ENCODE data around the gene IL1A.

Gene IL1A

DNA sequence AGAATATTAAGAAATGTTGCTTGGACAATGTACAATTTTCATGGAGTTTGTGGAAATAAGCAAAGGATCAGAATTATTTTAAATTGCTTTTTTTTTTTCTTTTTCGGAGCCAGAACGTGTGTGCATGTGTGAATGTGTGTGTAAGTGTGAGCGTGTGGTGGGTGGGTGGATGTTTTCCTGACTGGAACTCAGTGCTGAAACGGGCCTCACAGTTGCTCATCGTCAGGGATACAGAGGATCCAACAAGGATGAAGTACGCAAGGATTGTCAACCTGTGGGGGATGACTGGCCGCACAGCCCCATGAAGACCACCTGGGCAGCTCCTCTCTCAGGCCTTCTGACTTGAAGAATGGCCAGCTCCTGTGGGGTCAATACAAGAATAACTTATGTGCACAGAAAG lies 34.8 kb upstream of the IL1A start:
- H3K27ac ChIP-seq: no peak overlapping the region
- no peak overlapping the region for H3K4me3 ChIP-seq

DNA sequence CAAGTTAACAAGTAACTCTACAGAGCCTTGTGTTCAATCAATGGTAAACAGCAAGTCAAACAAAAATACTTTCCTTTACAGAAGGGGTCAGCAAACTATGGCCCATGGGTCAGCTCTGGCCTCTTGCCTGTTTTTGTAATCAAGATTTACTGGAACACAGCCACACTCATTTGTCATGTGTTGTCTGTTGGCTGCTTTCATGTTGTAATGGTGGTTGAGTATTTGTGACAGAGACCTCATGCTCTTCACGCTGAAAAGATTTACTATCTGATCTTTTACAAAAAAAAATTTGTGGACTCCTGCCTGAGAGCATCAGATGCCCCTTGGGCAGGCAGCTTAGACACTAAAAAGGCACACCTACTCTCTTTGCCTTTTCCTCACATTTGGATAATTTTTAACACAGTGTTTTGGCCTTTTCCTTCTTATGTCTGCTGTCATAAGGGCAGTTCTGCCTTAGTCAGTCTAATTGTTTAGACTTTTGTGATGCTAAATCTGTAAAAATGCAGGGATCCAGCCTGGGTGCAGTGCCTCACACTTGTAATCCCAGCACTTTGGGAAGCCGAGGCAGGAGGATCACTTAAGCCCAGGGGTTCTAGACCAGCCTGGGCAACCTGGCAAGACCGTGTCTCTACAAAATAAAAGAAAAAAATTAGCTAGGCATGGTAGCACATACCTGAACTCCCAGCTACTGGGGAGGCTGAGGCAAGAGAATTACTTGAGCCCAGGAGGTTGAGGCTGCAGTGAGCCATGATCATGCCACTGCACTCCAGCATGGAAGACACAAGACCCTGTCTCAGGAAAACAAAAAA lies 34.0 kb upstream of the IL1A start:
- no peak overlapping the region for H3K27ac ChIP-seq
- H3K4me3 ChIP-seq: no peak overlapping the region

DNA sequence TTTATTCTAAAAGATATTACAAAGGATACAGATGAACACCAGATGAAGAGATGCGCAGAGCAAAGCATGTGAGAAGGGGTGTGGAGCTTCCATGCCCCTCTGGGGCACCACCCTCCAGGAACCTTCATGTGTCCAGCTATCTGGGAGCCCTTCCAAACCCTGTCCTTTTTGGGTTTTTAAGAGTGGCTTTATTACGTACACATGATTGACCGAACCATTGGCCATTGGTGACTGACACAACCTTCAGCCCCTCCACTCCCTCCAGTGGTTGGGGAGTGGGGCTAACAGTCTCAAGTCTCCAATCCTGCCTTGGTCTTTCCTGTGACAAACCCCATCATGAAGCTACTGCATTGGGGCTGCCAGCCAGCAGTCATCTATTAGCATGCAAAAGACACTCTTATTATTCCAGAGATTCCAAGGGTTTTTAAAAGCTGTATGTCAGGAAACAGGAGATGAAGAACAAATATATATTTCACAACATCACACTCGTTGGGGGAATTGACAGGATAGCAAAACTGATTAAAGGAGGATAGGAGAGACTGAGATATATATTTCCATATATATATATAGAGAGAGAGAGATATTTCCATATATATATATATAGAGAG lies 32.9 kb upstream of the IL1A start:
- H3K27ac ChIP-seq: no peak overlapping the region
- H3K4me3 ChIP-seq: no peak overlapping the region

- H3K27ac ChIP-seq: peak overlapping the region in 1 of 21 experiments; percentile 30
- no peak overlapping the region for H3K4me3 ChIP-seq
Measured at GRCh38 chr2:112814278-112814677, 30.0 kb upstream of the IL1A start.

DNA sequence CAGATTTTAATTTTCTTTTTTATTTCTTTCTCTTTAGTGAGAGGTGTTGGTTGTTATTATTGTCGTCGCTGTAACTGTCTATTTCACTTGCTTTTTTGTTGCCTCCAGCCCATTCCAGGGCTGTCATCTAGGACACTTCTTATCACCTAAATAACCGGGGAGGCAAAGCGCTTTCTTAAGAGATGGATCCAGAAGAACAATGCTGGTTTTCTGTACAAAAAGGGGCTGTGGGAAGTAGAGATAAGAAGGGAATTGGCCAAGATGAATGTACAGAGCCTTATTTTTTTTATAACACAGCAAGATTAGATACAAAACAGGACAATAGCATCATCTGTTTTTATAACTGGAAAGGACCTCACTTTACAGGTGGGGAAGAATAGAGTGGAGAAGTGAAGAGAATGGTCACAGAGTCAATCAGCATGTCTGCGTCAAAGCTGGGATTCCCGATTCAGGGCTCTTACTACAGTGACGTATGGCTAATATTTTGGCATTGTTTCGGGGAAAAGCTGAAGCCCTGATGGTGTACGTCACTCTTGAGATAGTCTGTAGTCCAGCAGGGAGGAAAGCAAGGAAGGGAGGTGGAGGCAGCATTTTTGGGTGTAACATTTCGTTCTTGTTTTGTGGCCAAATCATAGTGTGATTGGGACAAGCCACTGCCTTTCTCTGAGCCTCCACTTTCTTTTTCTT lies 29.1 kb upstream of the IL1A start:
- peak overlapping the region in 1 of 21 experiments; percentile 30 for H3K27ac ChIP-seq
- H3K4me3 ChIP-seq: no peak overlapping the region

DNA sequence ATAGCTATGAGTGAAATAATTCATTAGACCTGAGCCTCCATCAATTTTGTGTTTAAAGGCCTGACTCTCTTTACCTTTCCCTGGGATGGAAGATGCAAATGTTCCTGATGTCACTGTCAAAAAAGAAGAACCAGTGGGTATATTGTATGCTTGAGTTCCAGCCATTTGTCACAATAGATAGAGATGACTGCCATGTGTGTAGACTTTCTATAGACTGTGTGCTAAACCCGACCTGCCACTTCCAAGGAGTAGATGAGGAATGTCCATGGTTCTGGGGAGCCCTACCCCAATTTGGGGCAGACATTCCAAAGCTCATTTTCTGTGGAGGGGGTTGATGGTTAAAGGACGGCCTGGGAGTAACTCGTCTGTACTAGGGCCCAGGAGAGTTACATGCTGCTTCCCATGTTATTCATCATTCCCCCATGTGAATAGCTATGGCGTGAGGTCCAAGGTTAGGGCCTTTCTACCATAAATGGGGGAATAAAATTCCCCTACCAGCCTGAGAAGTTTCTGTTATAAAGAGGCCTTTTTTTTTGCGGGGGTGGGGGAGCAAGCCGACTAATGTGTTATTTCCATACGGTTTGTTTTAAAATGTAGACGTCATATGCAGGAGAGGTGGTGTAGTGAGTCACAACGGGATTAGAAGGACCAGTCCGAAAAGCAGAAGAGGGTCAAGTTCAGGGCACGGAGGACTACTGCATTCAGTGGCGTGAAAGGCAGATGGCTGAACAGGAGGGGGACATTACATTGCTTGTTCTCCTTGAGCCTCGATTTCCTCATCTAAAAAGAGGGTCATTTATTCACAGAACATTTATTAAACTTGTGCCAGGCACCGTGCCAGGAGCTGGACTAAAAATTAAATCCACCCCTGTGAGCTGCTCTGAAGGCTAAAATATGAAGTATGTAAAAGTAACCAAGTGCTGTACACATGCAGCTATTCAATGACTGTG lies 28.3 kb upstream of the IL1A start:
- Histone ChIP-seq H3K4me3 (no peak overlapping the region), H3K27ac (peak overlapping the region in 3 of 21 experiments; percentile 27 to 59 (median 28))

- H3K4me3 ChIP-seq: no peak overlapping the region
- peak overlapping the region in 7 of 21 experiments; percentile 28 to 64 (median 47) for H3K27ac ChIP-seq
Measured at GRCh38 chr2:112811841-112812306, 27.6 kb upstream of the IL1A start.

DNA sequence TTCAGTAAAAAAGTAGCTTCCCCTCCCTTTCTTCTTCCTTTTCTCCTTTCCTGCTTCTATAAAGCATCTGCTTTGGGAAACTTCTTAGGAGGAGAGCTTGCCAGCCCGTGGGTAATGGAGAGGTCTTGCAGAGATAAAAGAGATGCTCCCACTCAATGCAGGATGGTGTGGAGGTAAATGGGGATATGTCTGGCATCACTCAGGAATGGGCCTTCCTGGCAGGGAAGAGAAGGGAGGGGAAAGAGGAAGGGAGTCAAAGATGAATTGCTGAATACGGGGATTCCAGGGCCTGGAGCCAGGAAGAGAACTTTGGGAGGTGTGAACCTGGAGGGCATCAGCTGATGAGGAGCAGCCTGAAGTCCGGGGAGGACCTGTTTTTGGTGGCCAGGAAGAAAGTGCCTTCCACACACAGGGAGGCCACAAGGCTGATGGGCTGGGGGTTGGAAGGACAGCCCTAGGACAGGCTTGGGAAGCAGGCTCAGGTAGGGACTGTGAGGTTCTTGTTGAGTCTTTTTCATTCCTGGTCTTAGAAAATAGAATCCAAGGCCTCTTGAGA lies 27.1 kb upstream of the IL1A start:
- peak overlapping the region in 7 of 21 experiments; percentile 28 to 64 (median 47) for H3K27ac ChIP-seq
- H3K4me3 ChIP-seq: no peak overlapping the region

- H3K27ac ChIP-seq: no peak overlapping the region
- H3K4me3 ChIP-seq: no peak overlapping the region
Measured at GRCh38 chr2:112809112-112809511, 24.8 kb upstream of the IL1A start.

DNA sequence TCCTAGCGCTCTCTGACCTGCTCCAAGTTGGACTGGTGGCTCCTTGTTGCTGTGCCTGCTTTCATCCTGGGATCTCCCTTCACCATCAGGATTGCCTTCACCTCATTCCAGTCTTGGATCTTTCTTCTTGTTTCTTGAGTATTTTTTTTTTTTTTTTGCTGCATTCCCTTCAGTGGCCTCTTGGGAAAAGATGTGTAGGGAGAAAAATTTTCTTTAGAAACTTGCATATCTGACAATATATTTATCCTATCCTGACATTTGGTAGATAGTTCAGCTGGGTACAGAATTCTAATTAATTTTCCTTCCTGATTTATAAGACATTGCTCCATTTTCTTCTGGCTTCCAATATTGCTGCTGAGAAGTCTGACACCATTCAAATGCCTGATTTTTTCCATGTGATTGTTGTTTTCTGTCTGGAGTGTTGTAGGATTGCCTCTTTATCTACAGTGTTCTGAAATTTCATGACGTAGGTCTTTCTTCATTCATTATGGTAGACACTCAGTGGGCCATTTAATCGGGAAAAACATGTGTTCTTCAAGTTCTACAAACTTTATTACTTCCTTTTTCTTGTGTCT lies 23.0 kb upstream of the IL1A start:
- no peak overlapping the region for H3K4me3 ChIP-seq
- no peak overlapping the region for H3K27ac ChIP-seq

- no peak overlapping the region for H3K4me3 ChIP-seq
- H3K27ac ChIP-seq: peak overlapping the region in 1 of 21 experiments; percentile 32
Measured at GRCh38 chr2:112805542-112805941, 21.2 kb upstream of the IL1A start.

DNA sequence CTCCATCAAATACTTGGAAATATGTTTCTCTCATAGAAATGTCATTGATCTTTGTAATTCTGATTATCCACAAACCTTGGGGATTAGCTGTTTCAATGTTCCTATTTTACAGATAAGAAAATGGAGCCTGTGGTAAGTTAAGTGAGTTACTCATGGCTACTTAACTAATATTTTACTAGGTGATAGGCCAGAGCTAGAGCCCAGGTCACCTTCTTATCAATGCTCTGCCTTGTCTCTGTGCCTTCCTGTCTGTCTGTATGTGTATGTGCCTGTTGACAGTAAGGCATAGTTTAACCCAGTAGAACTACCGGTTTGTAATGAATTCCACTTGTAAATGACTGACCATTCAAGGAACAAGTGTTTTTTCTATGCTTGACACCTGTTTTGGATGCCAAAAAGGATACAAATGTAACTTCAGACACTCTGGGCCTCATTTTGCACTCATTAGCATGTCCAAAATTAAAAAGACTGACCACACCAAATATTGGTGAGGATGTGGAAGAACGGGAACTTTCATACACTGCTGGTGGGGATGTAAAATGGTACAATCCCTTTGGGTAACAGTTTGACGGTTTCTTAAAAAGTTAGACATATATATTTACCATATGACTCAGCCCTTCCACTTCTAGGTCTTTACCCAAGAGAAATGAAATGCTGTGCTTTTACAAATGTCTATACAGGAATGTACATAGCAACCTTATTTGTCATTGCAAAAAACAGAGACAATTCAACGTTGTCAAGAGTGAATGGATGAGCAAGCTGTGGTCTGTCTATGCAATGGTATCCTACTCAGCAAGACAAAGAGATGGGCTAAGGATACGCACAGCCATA lies 19.6 kb upstream of the IL1A start:
- H3K4me3 ChIP-seq: no peak overlapping the region
- H3K27ac ChIP-seq: no peak overlapping the region

DNA sequence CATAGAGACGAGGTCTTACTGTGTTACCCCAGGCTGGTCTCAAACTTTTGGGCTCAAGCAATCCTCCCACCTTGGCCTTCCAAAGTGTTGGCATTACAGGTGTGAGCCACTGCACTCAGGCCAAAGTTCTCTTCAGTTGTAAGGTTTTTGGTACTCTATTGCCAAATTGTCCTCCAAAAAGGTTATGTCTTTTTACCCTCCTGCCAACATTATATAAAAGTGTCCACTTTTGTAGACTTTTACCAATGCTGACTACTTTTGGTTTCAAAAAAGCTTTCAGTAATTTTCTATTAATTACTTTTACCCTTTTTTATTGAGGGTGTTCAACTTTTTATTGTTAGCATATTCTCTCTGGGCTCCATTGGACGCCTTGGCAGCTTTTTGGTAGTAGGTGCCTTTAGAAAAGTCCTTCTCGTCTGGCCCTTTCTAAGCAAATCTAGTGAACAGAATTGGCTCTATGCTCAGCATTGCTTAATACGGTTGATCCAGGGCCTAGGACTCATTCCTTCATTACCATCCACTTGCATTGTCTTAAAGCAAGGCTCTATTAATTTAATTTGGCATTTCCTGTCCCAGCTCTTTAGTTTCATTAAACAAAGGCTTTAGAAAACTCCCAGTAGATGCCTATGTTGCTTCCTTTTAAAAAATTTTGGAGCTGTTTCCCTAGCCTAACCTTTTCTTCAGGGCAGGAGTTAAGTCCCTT lies 16.7 kb upstream of the IL1A start:
- H3K27ac ChIP-seq: no peak overlapping the region
- H3K4me3 ChIP-seq: no peak overlapping the region

DNA sequence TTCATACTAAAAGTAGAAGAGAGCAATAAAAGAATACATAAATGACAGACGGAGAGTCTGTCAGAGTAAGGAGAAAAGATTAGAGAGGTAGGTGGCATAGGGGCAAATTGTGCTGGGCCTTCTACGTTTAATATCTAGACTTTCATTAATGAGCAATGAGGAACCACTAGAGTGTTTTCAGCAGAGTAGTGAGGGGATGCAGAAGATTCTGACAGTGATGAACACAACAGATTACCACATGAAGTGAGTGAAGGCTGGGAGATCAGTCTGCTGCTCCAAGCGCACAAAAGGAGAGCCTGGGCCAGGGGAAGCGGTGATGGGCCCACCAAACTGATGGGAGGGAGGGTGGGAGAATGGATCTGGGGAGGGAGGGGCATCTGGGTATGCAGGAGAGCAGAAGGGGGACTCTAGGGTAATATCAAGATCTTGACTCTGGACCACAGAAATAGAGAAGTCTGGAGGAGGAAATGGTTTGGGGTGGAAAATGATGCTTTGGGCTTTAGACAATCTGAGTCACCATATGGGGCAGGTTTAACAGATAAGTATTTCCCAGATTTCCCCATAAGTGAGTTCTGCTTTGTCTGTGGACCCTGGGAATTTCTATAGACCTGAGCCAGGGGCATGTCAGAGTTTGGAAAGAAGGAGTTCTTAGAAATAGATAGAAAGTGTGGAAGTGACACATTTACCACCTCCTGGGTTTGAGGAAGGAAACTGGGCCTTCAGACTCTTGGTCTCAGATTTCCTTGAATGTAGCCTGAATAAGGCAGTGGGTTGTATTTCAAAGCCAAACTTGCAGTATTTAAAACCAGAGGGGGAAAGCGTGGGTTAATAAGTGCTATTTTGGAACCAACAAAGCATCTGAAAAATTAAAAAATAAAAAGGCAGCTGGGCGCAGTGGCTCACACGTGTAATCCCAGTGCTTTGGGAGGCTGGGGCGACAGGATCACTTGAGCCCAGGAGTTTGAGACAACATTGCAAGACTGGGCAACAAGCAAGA lies 15.0 kb upstream of the IL1A start:
- H3K27ac ChIP-seq: no peak overlapping the region
- H3K4me3 ChIP-seq: no peak overlapping the region

GRCh38 chr2:112796486-112796885 lies 12.2 kb upstream of the IL1A start:
- Histone ChIP-seq H3K27ac (no peak overlapping the region), H3K4me3 (no peak overlapping the region)

DNA sequence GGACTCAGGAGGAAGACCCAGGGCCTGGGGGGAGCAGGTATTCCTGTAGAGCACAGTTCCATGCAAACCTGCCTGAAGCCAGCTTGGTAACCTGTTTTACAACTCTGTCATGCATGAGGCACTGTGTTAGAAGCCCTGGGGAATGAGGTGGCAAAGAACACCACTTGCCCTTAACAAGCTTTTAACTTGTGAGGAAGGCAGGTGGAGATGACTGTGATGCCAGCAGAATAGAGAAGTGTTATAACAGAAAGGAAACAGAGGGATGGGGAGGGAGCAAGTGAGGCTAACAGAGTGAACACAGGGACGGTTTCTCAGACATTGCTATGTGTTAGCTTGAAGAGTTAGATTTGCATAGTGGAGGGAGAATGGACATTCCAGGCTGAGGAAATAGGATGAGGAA lies 11.5 kb upstream of the IL1A start:
- peak overlapping the region in 1 of 21 experiments; percentile 17 for H3K27ac ChIP-seq
- H3K4me3 ChIP-seq: no peak overlapping the region

Measured in skin epidermis (tissue), 12 donors.